ENCODE measurements around the gene DNAJC11. TPM values are rescaled to one million over a fixed set of nuclear protein-coding genes. Genes with fewer than 3 reads are reported as not detected.
"Not testable (repeated sequence)": the region's sequence is repeated elsewhere in the genome, so short reads cannot be mapped to it uniquely, and the experiment has no call there.

Gene DNAJC11
- total and polyA plus RNA-seq, 5 donors from 2014 or later, result 10.4 to 41.4 (median 16.3) TPM

GRCh38 chr1:6648556-6648955 lies 53.1 kb downstream of the DNAJC11 start:
- Histone ChIP-seq H3K9me3 (ENCODE audit: control insufficient read depth in 2 of 2, low read length in 2 of 2) (no peaks in the 10 kb centered on the region), H3K36me3 (ENCODE audit: control insufficient read depth, insufficient read depth, low read length) (peaks cover 29% of the 10 kb centered on the region)
- H3K9me3 Mint-ChIP-seq, result no peaks in the 10 kb centered on the region

GRCh38 chr1:6646499-6647148 lies 55.0 kb downstream of the DNAJC11 start:
- no peak overlapping the region for H3K27ac ChIP-seq (ENCODE audit: insufficient read depth, low read length, poor library complexity, severe bottlenecking)
- peaks cover 3% of the 10 kb centered on the region for H3K4me1 ChIP-seq (ENCODE audit: control insufficient read depth, insufficient read depth, low read length, poor library complexity, severe bottlenecking)
- H3K27ac Mint-ChIP-seq, result no peak overlapping the region
- H3K4me3 Mint-ChIP-seq, result peak overlapping the region in 1 of 4 donors; percentile 10
- peaks cover 13% of the 10 kb centered on the region for H3K36me3 ChIP-seq (ENCODE audit: control insufficient read depth, insufficient read depth, low read length)
- H3K4me3 ChIP-seq (ENCODE audit: low read depth, low read length), result no peak overlapping the region
- H3K9me3 Mint-ChIP-seq, result no peaks in the 10 kb centered on the region
- DNase-seq (peak; percentile 10 to 69 (median 60)), ATAC-seq (ENCODE audit: low read depth in 2 of 2) (peak; percentile 28 to 55)
- no peaks in the 10 kb centered on the region for H3K9me3 ChIP-seq (ENCODE audit: control insufficient read depth in 2 of 2, low read length in 2 of 2)
- no peaks in the 10 kb centered on the region for H3K27me3 ChIP-seq (ENCODE audit: control insufficient read depth, insufficient read depth, low read length)
- no peaks in the 10 kb centered on the region for H3K27me3 Mint-ChIP-seq
- peaks cover 0 to 6% (median 1%) of the 10 kb centered on the region in 4 donors for H3K4me1 Mint-ChIP-seq
- H3K36me3 Mint-ChIP-seq, result peaks cover 28% of the 10 kb centered on the region

More at GRCh38 chr1:6648556-6648955, 53.1 kb downstream of the DNAJC11 start:
- Mint-ChIP-seq H3K27me3 (no peaks in the 10 kb centered on the region), H3K4me1 (peaks cover 0 to 6% (median 1%) of the 10 kb centered on the region in 4 donors), H3K4me3 (no peak overlapping the region), H3K36me3 (peaks cover 18% of the 10 kb centered on the region), H3K27ac (no peak overlapping the region)
- Histone ChIP-seq H3K27me3 (ENCODE audit: control insufficient read depth, insufficient read depth, low read length) (no peaks in the 10 kb centered on the region), H3K4me3 (ENCODE audit: low read depth, low read length) (no peak overlapping the region), H3K27ac (ENCODE audit: insufficient read depth, low read length, poor library complexity, severe bottlenecking) (no peak overlapping the region), H3K4me1 (ENCODE audit: control insufficient read depth, insufficient read depth, low read length, poor library complexity, severe bottlenecking) (peaks cover 3% of the 10 kb centered on the region)
- DNase-seq, result no peak
- ATAC-seq (ENCODE audit: low read depth in 2 of 2), result no peak

GRCh38 chr1:6645018-6645417 lies 56.6 kb downstream of the DNAJC11 start:
- H3K4me1 ChIP-seq (ENCODE audit: control insufficient read depth, insufficient read depth, low read length, poor library complexity, severe bottlenecking), result peaks cover 3% of the 10 kb centered on the region
- H3K4me3 Mint-ChIP-seq, result no peak overlapping the region
- H3K27me3 ChIP-seq (ENCODE audit: control insufficient read depth, insufficient read depth, low read length), result no peaks in the 10 kb centered on the region
- no peaks in the 10 kb centered on the region for H3K9me3 Mint-ChIP-seq
- DNase-seq (no peak), ATAC-seq (ENCODE audit: low read depth in 2 of 2) (no peak)
- H3K4me1 Mint-ChIP-seq, result peaks cover 0 to 6% (median 1%) of the 10 kb centered on the region in 4 donors
- H3K36me3 ChIP-seq (ENCODE audit: control insufficient read depth, insufficient read depth, low read length), result peaks cover 8% of the 10 kb centered on the region
- no peak overlapping the region for H3K4me3 ChIP-seq (ENCODE audit: low read depth, low read length)
- H3K9me3 ChIP-seq (ENCODE audit: control insufficient read depth in 2 of 2, low read length in 2 of 2), result no peaks in the 10 kb centered on the region
- no peak overlapping the region for H3K27ac ChIP-seq (ENCODE audit: insufficient read depth, low read length, poor library complexity, severe bottlenecking)
- no peaks in the 10 kb centered on the region for H3K27me3 Mint-ChIP-seq
- H3K36me3 Mint-ChIP-seq, result peaks cover 24% of the 10 kb centered on the region
- no peak overlapping the region for H3K27ac Mint-ChIP-seq

DNA sequence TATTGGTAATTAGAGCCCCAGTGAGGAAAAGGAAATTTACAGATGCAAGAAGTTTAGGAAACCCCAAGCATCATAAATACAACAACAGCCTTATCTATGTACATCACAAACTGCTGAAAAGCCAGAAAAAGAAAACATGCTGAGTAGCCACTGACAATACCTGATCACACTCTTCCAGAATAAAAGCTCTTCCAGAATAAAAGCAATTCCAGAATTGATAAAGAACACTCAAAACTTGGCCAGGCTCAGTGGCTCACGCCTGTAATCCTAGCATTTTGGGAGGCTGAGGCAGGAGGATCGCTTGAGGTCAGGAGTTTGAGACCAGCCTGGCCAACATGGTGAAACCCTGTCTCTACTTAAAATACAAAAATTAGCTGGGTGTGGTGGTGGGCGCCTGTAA lies 60.7 kb downstream of the DNAJC11 start:
- DNase-seq; ATAC-seq (ENCODE audit: low read depth in 2 of 2); H3K27me3 ChIP-seq (ENCODE audit: control insufficient read depth, insufficient read depth, low read length); H3K4me3 Mint-ChIP-seq; H3K4me1 ChIP-seq (ENCODE audit: control insufficient read depth, insufficient read depth, low read length, poor library complexity, severe bottlenecking); H3K27ac ChIP-seq (ENCODE audit: insufficient read depth, low read length, poor library complexity, severe bottlenecking); H3K27me3 Mint-ChIP-seq; H3K9me3 Mint-ChIP-seq; H3K9me3 ChIP-seq (ENCODE audit: control insufficient read depth in 2 of 2, low read length in 2 of 2); H3K4me3 ChIP-seq (ENCODE audit: low read depth, low read length); H3K4me1 Mint-ChIP-seq: not testable (repeated sequence)
- H3K36me3 ChIP-seq (ENCODE audit: control insufficient read depth, insufficient read depth, low read length), result peaks cover 33% of the 10 kb centered on the region
- Mint-ChIP-seq H3K36me3 (peaks cover 39% of the 10 kb centered on the region), H3K27ac (peak overlapping the region in 1 of 3 donors; percentile 76)

- Mint-ChIP-seq H3K27me3 (no peaks in the 10 kb centered on the region), H3K4me1 (no peaks in the 10 kb centered on the region), H3K9me3 (no peaks in the 10 kb centered on the region), H3K27ac (no peak overlapping the region), H3K36me3 (peaks cover 42% of the 10 kb centered on the region), H3K4me3 (no peak overlapping the region)
- H3K27me3 ChIP-seq (ENCODE audit: control insufficient read depth, insufficient read depth, low read length), result no peaks in the 10 kb centered on the region
- no peak for DNase-seq
- ATAC-seq (ENCODE audit: low read depth in 2 of 2), result no peak
- no peak overlapping the region for H3K4me3 ChIP-seq (ENCODE audit: low read depth, low read length)
- H3K36me3 ChIP-seq (ENCODE audit: control insufficient read depth, insufficient read depth, low read length), result peaks cover 45% of the 10 kb centered on the region
- no peaks in the 10 kb centered on the region for H3K4me1 ChIP-seq (ENCODE audit: control insufficient read depth, insufficient read depth, low read length, poor library complexity, severe bottlenecking)
- H3K9me3 ChIP-seq (ENCODE audit: control insufficient read depth in 2 of 2, low read length in 2 of 2), result no peaks in the 10 kb centered on the region
- no peak overlapping the region for H3K27ac ChIP-seq (ENCODE audit: insufficient read depth, low read length, poor library complexity, severe bottlenecking)
Observed at GRCh38 chr1:6638226-6638625, 63.4 kb downstream of the DNAJC11 start.

DNA sequence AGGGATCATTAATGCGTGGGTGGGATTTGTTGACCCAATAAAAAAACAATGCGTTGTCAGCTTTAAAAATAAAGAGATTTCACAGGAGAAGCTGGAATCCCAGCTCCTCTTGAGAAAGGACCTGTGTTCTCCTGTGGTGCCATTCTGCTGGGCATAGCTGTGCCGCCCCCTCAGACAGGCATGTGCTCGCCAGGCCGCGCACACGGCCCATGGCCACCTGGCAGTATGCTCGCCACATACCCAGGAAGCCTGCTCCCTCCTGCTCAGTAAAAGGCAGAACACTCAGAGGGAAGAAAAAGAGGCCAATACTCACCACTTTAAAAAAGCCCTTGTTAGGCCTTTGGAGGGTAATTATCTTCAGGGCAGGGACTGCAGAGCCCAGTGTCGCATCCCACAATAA lies 63.8 kb downstream of the DNAJC11 start:
- H3K27ac Mint-ChIP-seq, result no peak overlapping the region
- H3K4me3 Mint-ChIP-seq, result no peak overlapping the region
- ATAC-seq (ENCODE audit: low read depth in 2 of 2) (no peak), DNase-seq (no peak)
- no peaks in the 10 kb centered on the region for H3K27me3 ChIP-seq (ENCODE audit: control insufficient read depth, insufficient read depth, low read length)
- H3K9me3 Mint-ChIP-seq, result no peaks in the 10 kb centered on the region
- H3K4me1 Mint-ChIP-seq, result no peaks in the 10 kb centered on the region
- no peaks in the 10 kb centered on the region for H3K4me1 ChIP-seq (ENCODE audit: control insufficient read depth, insufficient read depth, low read length, poor library complexity, severe bottlenecking)
- no peaks in the 10 kb centered on the region for H3K9me3 ChIP-seq (ENCODE audit: control insufficient read depth in 2 of 2, low read length in 2 of 2)
- no peak overlapping the region for H3K27ac ChIP-seq (ENCODE audit: insufficient read depth, low read length, poor library complexity, severe bottlenecking)
- H3K36me3 Mint-ChIP-seq, result peaks cover 42% of the 10 kb centered on the region
- no peak overlapping the region for H3K4me3 ChIP-seq (ENCODE audit: low read depth, low read length)
- H3K27me3 Mint-ChIP-seq, result no peaks in the 10 kb centered on the region
- H3K36me3 ChIP-seq (ENCODE audit: control insufficient read depth, insufficient read depth, low read length), result peaks cover 50% of the 10 kb centered on the region

GRCh38 chr1:6636778-6637177 lies 64.8 kb downstream of the DNAJC11 start:
- not testable (repeated sequence) for H3K27ac Mint-ChIP-seq; H3K4me1 Mint-ChIP-seq; H3K4me1 ChIP-seq (ENCODE audit: control insufficient read depth, insufficient read depth, low read length, poor library complexity, severe bottlenecking); H3K27me3 Mint-ChIP-seq; H3K4me3 Mint-ChIP-seq; H3K4me3 ChIP-seq (ENCODE audit: low read depth, low read length); ATAC-seq (ENCODE audit: low read depth in 2 of 2); H3K9me3 Mint-ChIP-seq; H3K9me3 ChIP-seq (ENCODE audit: control insufficient read depth in 2 of 2, low read length in 2 of 2); DNase-seq; H3K27me3 ChIP-seq (ENCODE audit: control insufficient read depth, insufficient read depth, low read length); H3K27ac ChIP-seq (ENCODE audit: insufficient read depth, low read length, poor library complexity, severe bottlenecking)
- H3K36me3 Mint-ChIP-seq, result peaks cover 32% of the 10 kb centered on the region
- H3K36me3 ChIP-seq (ENCODE audit: control insufficient read depth, insufficient read depth, low read length), result peaks cover 55% of the 10 kb centered on the region

Data from CD4-positive, CD25-positive, alpha-beta regulatory T cell (primary cell).